GM13976 (cell line): ENCODE measurements around the gene TSHZ3.

Experiments
- DNase-seq: peaks from one replicate; pipeline ENCODE4 v3.0.0; 2012; ENCODE audit warnings: low spot score
- CTCF ChIP-seq: IDR thresholded peaks from 2 replicates; pipeline ENCODE4 v1.5.1; 2012; ENCODE audit warnings: borderline replicate concordance, mild to moderate bottlenecking; ENCODE audit not compliant: insufficient read depth; ENCODE audit errors: extremely low read depth, missing control alignments, control extremely low read depth
- in situ Hi-C: fragments of 300-500 bp; cut with MboI; formaldehyde crosslinking; loops from one replicate; pipeline ENCODE4 v1.12.0; 2022; ENCODE audit warnings: low sequenced_read_pairs, mixed read lengths, inconsistent platforms; ENCODE audit not compliant: unreplicated experiment

Gene TSHZ3

GRCh38 chr19:31252441-31252840 lies 96.8 kb downstream of the TSHZ3 start:
- in situ Hi-C loops, result no loop called here
- DNase-seq, result no peak
- no peak for TF ChIP-seq CTCF

GRCh38 chr19:31249217-31249616 lies 100.0 kb downstream of the TSHZ3 start:
- in situ Hi-C loops, result no loop called here
- no peak for DNase-seq
- TF ChIP-seq CTCF, result no peak

GRCh38 chr19:31235806-31236205 lies 113.4 kb downstream of the TSHZ3 start:
- no peak for TF ChIP-seq CTCF
- DNase-seq, result no peak
- in situ Hi-C loops, result no loop called here

- DNase-seq, result no peak
- TF ChIP-seq CTCF, result no peak
- in situ Hi-C loops, result no loop called here
These were observed 115.9 kb downstream of the TSHZ3 start for GRCh38 chr19:31233295-31233800.

- DNase-seq, result no peak
- in situ Hi-C loops, result no loop called here
- TF ChIP-seq CTCF, result no peak
These were observed 116.4 kb downstream of the TSHZ3 start for GRCh38 chr19:31232871-31233270.

GRCh38 chr19:31232180-31232579 lies 117.1 kb downstream of the TSHZ3 start:
- in situ Hi-C loops, result no loop called here
- no peak for DNase-seq
- no peak for TF ChIP-seq CTCF

- no peak for DNase-seq
- in situ Hi-C loops, result no loop called here
- no peak for TF ChIP-seq CTCF
These were observed 118.0 kb downstream of the TSHZ3 start for GRCh38 chr19:31231237-31231636.
